IgD-negative memory B cell (primary cell): ENCODE data around the gene HUNK. TPM values are rescaled to one million over a fixed set of nuclear protein-coding genes. Genes with fewer than 3 reads are reported as not detected.
"Not testable (repeated sequence)": the region's sequence is repeated elsewhere in the genome, so short reads cannot be mapped to it uniquely, and the experiment has no call there.

Source experiments
- H3K27ac Mint-ChIP-seq, 3 donors: one replicate each; pipeline ENCODE4 v1.8.0; 2020 to 2022; ENCODE audit warnings: mild to moderate bottlenecking in 3 of 3, mixed read lengths in 3 of 3, moderate library complexity in 1 of 3
- H3K27me3 Mint-ChIP-seq: one replicate; pipeline ENCODE4 v1.8.0; 2021; ENCODE audit warnings: mixed read lengths
- H3K36me3 Mint-ChIP-seq: one replicate; pipeline ENCODE4 v1.8.0; 2020; ENCODE audit warnings: mild to moderate bottlenecking, mixed read lengths
- H3K4me1 Mint-ChIP-seq, 3 donors: one replicate each; pipeline ENCODE4 v1.8.0; 2020 to 2022; ENCODE audit warnings: mixed read lengths in 3 of 3, mild to moderate bottlenecking in 1 of 3
- H3K4me3 Mint-ChIP-seq, 4 donors: one replicate each; pipeline ENCODE4 v1.8.0; 2020 to 2022; ENCODE audit warnings: mild to moderate bottlenecking in 4 of 4, mixed read lengths in 4 of 4, moderate library complexity in 3 of 4
- H3K9me3 Mint-ChIP-seq, 3 donors: one replicate each; pipeline ENCODE4 v1.8.0; 2020 to 2021; ENCODE audit warnings: mixed read lengths in 3 of 3, mild to moderate bottlenecking in 1 of 3
- polyA plus RNA-seq: library from polyadenylated mRNA; unstranded; fragments of 300-500 nt; fragmentation: Illumina TruSeq; gene quantifications from one replicate; pipeline ENCODE4 v1.2.3, GENCODE V29; 2021

HUNK gene
- polyA plus RNA-seq, 1 donor from 2014 or later: not detected

GRCh38 chr21:32022146-32022545 is 149.3 kb downstream of the HUNK start:
- Mint-ChIP-seq H3K4me1 (no peaks in the 10 kb centered on the region), H3K27me3 (no peaks in the 10 kb centered on the region), H3K36me3 (no peaks in the 10 kb centered on the region), H3K9me3 (no peaks in the 10 kb centered on the region), H3K4me3 (peak overlapping the region in 1 of 4 donors; percentile 35), H3K27ac (no peak overlapping the region)

- no peak overlapping the region for H3K27ac Mint-ChIP-seq
- H3K9me3 Mint-ChIP-seq: peaks cover 0 to 2% (median 0%) of the 10 kb centered on the region in 3 donors
- H3K4me3 Mint-ChIP-seq: no peak overlapping the region
- H3K36me3 Mint-ChIP-seq: no peaks in the 10 kb centered on the region
- peaks cover 3% of the 10 kb centered on the region for H3K27me3 Mint-ChIP-seq
- no peaks in the 10 kb centered on the region for H3K4me1 Mint-ChIP-seq
Observed at GRCh38 chr21:32030146-32030652, 157.4 kb downstream of the HUNK start.

- H3K9me3 Mint-ChIP-seq: peaks cover 0 to 5% (median 0%) of the 10 kb centered on the region in 3 donors
- H3K36me3 Mint-ChIP-seq: no peaks in the 10 kb centered on the region
- H3K27ac Mint-ChIP-seq: peak overlapping the region in 1 of 3 donors; percentile 45
- peaks cover 5% of the 10 kb centered on the region for H3K27me3 Mint-ChIP-seq
- no peak overlapping the region for H3K4me3 Mint-ChIP-seq
- H3K4me1 Mint-ChIP-seq: no peaks in the 10 kb centered on the region
Observed at GRCh38 chr21:32034850-32035249, 162.0 kb downstream of the HUNK start.

- H3K9me3 Mint-ChIP-seq: peaks cover 0 to 2% (median 0%) of the 10 kb centered on the region in 3 donors
- no peak overlapping the region for H3K4me3 Mint-ChIP-seq
- no peaks in the 10 kb centered on the region for H3K4me1 Mint-ChIP-seq
- peaks cover 8% of the 10 kb centered on the region for H3K27me3 Mint-ChIP-seq
- H3K36me3 Mint-ChIP-seq: no peaks in the 10 kb centered on the region
- H3K27ac Mint-ChIP-seq: no peak overlapping the region
Observed at GRCh38 chr21:32035617-32036016, 162.8 kb downstream of the HUNK start.

GRCh38 chr21:32036756-32037155 is 163.9 kb downstream of the HUNK start:
- H3K9me3 Mint-ChIP-seq: peaks cover 0 to 2% (median 0%) of the 10 kb centered on the region in 3 donors
- H3K27ac Mint-ChIP-seq: no peak overlapping the region
- H3K27me3 Mint-ChIP-seq: peaks cover 8% of the 10 kb centered on the region
- no peaks in the 10 kb centered on the region for H3K4me1 Mint-ChIP-seq
- no peaks in the 10 kb centered on the region for H3K36me3 Mint-ChIP-seq
- H3K4me3 Mint-ChIP-seq: no peak overlapping the region

- H3K27ac Mint-ChIP-seq, H3K4me1 Mint-ChIP-seq, H3K36me3 Mint-ChIP-seq, H3K27me3 Mint-ChIP-seq, H3K4me3 Mint-ChIP-seq, H3K9me3 Mint-ChIP-seq: not testable (repeated sequence)
Observed at GRCh38 chr21:32038751-32039150, 165.9 kb downstream of the HUNK start.

- Mint-ChIP-seq H3K9me3 (peaks cover 2 to 4% (median 2%) of the 10 kb centered on the region in 3 donors), H3K27ac (no peak overlapping the region), H3K36me3 (peaks cover 1% of the 10 kb centered on the region), H3K4me1 (no peaks in the 10 kb centered on the region), H3K4me3 (no peak overlapping the region), H3K27me3 (peaks cover 3% of the 10 kb centered on the region)
Observed at GRCh38 chr21:32043458-32043857, 170.6 kb downstream of the HUNK start.

GRCh38 chr21:32044205-32045180 is 171.7 kb downstream of the HUNK start:
- no peaks in the 10 kb centered on the region for H3K4me1 Mint-ChIP-seq
- H3K9me3 Mint-ChIP-seq: peaks cover 2 to 4% (median 2%) of the 10 kb centered on the region in 3 donors
- peaks cover 5% of the 10 kb centered on the region for H3K27me3 Mint-ChIP-seq
- H3K4me3 Mint-ChIP-seq: no peak overlapping the region
- no peak overlapping the region for H3K27ac Mint-ChIP-seq
- H3K36me3 Mint-ChIP-seq: peaks cover 1% of the 10 kb centered on the region

- Mint-ChIP-seq H3K4me3 (no peak overlapping the region), H3K9me3 (peaks cover 2 to 7% (median 4%) of the 10 kb centered on the region in 3 donors), H3K27ac (no peak overlapping the region), H3K4me1 (no peaks in the 10 kb centered on the region), H3K27me3 (peaks cover 4% of the 10 kb centered on the region), H3K36me3 (peaks cover 1% of the 10 kb centered on the region)
Observed at GRCh38 chr21:32046191-32046590, 173.4 kb downstream of the HUNK start.

- no peak overlapping the region for H3K4me3 Mint-ChIP-seq
- no peaks in the 10 kb centered on the region for H3K4me1 Mint-ChIP-seq
- peaks cover 1% of the 10 kb centered on the region for H3K36me3 Mint-ChIP-seq
- peaks cover 3 to 17% (median 13%) of the 10 kb centered on the region in 3 donors for H3K9me3 Mint-ChIP-seq
- peaks cover 4% of the 10 kb centered on the region for H3K27me3 Mint-ChIP-seq
- H3K27ac Mint-ChIP-seq: no peak overlapping the region
Observed at GRCh38 chr21:32048353-32048752, 175.5 kb downstream of the HUNK start.

Other genes with a start within 250 kb of the HUNK start
- gene SOD1, start 213.3 kb upstream of the HUNK start, polyA plus RNA-seq: 438 TPM
- 49.9 TPM for gene SCAF4, start 140.9 kb upstream of the HUNK start, polyA plus RNA-seq